GM10847 (cell line): Measurements from ENCODE around the gene SLC17A1.

ENCODE experiments used
- POLR2A ChIP-seq: IDR thresholded peaks from 2 replicates; pipeline ENCODE4 v1.6.1; 2011; ENCODE audit not compliant: insufficient read length; ENCODE audit errors: extremely low read depth

The SLC17A1 gene

DNA sequence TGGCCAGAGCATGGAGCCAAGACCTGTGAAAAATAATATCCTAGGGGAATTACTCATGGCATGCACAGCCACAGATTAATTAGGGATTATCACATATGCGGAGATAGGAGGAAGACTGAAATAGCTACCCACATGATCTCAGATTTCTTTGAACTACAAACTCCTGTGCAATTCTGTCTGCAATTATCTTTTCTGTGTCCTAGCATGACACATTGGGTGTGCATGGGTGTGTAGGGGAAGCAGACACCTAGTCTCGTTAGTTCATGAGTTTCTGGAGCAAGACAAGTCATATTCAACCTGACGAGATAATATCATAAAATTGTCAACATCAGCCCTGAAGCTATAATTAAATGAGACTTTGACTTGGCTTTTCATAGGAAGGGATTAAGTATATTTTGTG, 80.9 kb downstream of the SLC17A1 start:
- no peak for TF ChIP-seq POLR2A

DNA sequence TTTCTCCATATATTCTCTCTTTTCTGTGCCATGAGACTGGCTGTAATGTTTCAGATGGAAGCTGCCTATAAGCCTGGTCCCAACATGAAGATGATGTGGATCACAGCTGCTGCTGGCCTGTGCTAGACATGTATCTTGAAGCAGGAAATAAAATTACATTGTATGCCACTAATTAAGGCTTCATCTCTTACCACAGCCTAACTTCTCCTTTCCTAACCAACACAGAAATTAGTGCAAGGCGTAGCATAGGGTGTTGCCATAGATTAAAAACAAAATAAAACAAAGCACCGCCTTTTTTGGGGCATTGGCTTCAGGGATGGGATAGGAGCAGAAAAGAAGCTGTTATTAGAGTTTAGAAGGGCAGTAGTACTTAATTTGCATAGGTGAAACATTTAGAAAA, 82.0 kb downstream of the SLC17A1 start:
- no peak for TF ChIP-seq POLR2A

DNA sequence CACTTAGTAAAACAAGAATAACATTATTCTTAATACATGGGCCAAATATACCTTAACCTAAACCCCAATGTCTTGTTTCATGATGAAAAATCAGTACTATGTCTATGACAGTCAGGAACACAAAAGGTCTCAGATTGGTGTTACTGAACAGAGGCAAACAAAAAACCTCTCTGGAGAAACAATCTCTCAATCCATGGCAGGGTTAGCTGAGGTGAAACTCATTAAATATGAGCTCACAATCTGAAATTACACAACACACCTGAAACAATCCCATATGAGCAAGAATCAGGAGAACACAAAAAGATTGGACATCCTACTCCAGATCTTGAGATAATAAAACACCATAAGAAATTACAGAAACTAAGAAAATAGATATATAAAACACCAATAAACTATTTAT, 83.8 kb downstream of the SLC17A1 start:
- TF ChIP-seq POLR2A = no peak

DNA sequence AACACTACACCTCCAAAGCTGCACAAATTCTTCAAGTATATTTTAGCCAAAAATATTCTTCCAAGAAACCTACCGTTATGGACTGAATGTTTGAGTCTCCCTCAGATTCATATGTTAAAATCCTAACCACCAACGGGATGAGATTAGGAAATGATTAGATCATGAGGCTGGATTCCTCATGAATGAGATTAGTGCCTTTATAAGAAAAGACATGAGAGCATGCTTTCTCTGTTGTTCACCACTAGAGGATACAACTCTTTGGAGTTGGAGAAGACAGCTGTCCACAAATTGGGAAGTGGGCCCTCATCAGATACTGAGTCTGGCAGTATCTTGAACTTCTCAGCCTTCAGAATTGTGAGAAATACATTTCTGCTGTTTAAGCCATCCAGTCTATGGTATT, 84.4 kb downstream of the SLC17A1 start:
- TF ChIP-seq POLR2A = no peak

DNA sequence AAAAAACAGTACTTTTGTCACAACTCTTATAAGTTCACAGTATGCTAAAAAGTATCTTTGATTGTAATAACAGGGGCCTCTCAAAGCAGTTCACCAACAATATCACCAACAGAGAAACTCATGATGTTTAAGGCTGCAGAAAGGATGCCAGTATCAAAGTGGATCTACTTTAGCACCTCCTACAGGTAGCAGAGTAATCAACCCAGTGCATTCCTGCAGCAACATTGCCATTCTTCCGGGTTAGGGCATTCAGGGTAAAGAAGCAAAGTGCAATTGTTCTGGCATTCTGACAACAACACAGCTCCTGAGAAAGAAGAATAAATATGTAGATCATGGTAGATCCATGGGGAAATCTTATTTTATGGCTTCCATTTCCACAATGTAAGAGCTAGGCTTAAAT, 84.9 kb downstream of the SLC17A1 start:
- TF ChIP-seq POLR2A = no peak

DNA sequence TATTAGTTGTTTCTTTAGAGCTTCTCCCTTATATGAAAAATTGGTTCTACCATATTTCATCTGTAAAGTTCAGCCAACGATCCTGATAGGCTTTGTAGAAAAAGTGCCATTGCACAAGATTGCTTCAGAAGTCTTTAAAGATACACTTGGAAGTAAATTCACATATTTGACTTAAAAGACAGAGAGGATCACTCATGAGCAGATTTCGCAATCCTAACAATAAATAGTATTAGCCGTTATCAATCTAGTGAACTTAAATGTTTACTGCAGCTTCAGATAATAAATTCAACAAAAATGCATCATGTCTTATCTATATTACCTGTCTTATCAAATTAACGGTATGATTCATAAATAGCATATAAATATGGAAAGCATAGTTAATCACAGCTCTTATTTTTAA, 86.0 kb downstream of the SLC17A1 start:
- TF ChIP-seq POLR2A = no peak

DNA sequence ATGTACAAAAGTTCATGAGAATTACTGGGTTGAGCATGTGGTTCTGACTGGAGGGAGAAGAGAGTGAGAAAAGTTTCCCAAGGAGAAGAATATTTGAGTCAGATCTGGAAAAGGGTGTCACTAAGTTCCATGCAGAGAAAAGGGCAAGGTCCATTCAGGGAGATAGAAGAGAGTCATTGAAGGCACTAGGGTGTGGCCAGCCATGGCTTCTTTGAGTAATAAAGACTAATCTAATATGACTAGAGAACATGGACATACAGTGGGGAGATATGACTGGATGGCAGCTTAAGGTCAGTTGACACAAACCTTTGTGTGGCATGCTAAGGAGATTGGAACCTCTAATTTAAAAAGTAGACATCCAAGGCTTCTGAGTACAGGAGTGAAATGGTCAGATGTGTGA, 88.0 kb downstream of the SLC17A1 start:
- TF ChIP-seq POLR2A = no peak

DNA sequence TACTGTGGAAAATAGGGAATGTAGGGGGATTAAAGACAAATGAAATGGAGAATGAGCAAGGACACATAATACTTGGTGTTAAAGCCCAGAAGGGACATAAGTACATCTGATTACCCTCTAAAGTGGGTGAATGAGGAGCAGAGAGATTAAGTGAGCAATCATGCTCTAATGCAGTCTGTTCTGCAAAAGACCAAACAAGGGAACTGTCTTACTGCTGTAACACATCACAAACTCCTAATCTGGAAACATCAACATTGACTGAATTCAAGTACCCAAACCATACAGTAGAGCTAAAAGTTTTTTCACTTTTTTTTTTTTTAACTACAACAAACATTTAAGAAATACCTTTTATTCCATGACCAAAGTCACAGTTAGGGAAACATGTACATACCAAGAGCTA, 96.6 kb downstream of the SLC17A1 start:
- no peak for TF ChIP-seq POLR2A
